HepG2 (cell line): ENCODE results near the gene GPC3.

Experiments
- CREM ChIP-seq, 2 experiments: sonication (generic) in 1 of 2; formaldehyde crosslinking in 1 of 2; IDR thresholded peaks; 2 replicates each; pipeline versions ENCODE4 v1.4.0 to v1.6.1; 2016 to 2020; ENCODE audit warnings: antibody characterized with exemption in 1 of 2, mild to moderate bottlenecking in 1 of 2, missing genetic modification reagents in 1 of 2
- DPF2 ChIP-seq: sonication (generic); formaldehyde crosslinking; IDR thresholded peaks from 2 replicates; pipeline ENCODE4 v1.4.0; 2020; ENCODE audit warnings: mild to moderate bottlenecking, low read depth, missing genetic modification reagents, borderline replicate concordance
- EHMT2 ChIP-seq: fragments of 200-600 bp; sonication (generic); IDR thresholded peaks from 2 replicates; pipeline ENCODE4 v1.7.0; 2017; ENCODE audit warnings: antibody characterized with exemption, low read depth, low read length, borderline replicate concordance
- ZNF33B ChIP-seq: sonication (generic); formaldehyde crosslinking; IDR thresholded peaks from 2 replicates; pipeline ENCODE4 v1.5.1; 2020; ENCODE audit warnings: mild to moderate bottlenecking, missing genetic modification reagents
- TF ChIP-seq, protein P1 (sequence below): IDR thresholded peaks from 2 replicates; pipeline ENCODE4 v1.6.1; 2012; ENCODE audit warnings: inconsistent platforms

DNA sequence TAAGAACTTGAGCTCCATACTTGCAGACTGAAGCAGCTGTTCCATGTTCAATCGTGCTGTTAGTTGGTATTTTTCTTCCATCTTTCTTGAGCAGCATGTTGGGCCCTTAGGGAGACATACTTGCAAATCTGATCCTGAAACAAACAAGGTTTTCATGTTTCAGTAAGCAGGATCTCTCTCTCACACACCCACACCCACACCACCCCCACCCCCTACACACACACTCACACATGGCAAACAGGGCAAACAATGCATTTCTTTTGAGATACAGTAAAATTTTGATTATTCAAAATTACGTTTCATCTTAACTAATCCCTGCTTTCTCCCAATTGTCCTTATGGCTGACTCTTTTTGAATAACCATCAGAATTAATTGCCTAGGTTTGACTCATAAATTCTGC lies 32.3 kb downstream of the GPC3 start:
- TF ChIP-seq, protein P1, sequence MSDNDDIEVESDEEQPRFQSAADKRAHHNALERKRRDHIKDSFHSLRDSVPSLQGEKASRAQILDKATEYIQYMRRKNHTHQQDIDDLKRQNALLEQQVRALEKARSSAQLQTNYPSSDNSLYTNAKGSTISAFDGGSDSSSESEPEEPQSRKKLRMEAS, result no peak
- TF ChIP-seq ZNF33B (no peak), DPF2 (no peak), CREM (IDR thresholded peaks at IDR 0.05) (no peak), CREM (CRISPR knock-in tag; IDR thresholded peaks at IDR 0.05) (no peak), EHMT2 (no peak)
